GM12874 (cell line): Measurements from ENCODE around the gene SOX5.

Source experiments
- TF ChIP-seq, protein P1 (sequence below): IDR thresholded peaks from 2 replicates; pipeline ENCODE4 v1.5.1; 2011; ENCODE audit warnings: low read depth, mild to moderate bottlenecking, control low read depth, low read length, moderate library complexity; ENCODE audit not compliant: insufficient read depth

Gene SOX5

DNA sequence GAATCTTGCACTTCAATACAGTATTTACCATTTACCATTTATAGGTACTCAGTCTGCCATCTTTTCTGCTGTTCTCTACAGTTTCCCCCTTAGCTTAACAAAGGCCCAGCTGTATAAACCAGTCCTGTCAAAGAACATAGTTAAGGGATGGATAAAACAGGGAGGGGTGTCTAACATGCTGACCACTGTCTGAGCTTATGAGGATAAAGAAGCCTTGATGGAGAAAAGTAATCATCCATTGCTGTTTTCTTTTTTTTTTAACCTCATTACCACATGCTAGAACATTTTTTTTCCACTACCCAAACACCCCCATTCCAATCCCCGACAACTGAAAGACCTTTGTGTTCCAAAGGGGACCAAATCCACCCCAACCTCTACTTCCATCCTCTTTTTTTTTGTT lies 39.9 kb downstream of the SOX5 start:
- TF ChIP-seq, protein P1, sequence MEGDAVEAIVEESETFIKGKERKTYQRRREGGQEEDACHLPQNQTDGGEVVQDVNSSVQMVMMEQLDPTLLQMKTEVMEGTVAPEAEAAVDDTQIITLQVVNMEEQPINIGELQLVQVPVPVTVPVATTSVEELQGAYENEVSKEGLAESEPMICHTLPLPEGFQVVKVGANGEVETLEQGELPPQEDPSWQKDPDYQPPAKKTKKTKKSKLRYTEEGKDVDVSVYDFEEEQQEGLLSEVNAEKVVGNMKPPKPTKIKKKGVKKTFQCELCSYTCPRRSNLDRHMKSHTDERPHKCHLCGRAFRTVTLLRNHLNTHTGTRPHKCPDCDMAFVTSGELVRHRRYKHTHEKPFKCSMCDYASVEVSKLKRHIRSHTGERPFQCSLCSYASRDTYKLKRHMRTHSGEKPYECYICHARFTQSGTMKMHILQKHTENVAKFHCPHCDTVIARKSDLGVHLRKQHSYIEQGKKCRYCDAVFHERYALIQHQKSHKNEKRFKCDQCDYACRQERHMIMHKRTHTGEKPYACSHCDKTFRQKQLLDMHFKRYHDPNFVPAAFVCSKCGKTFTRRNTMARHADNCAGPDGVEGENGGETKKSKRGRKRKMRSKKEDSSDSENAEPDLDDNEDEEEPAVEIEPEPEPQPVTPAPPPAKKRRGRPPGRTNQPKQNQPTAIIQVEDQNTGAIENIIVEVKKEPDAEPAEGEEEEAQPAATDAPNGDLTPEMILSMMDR: no peak

DNA sequence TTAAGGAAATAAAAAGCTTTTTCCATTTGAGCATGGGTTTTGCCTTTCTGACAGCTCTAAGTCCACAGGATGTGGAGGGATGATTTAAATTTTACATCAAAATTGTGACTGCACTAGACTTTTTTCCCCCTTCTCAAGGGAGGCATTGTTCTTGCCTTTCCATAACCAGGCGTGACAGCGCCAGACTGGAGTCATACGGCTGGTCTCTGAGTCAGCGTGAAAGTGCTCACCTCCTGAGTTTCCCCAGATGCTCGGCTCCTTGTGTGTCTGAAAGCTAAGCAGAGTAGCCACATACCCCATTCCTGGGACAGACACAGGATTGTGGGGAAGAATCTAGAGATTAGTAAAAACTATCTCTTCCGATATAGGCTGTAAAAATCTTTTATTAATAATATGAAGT lies 43.1 kb downstream of the SOX5 start:
- TF ChIP-seq, protein P1: no peak

DNA sequence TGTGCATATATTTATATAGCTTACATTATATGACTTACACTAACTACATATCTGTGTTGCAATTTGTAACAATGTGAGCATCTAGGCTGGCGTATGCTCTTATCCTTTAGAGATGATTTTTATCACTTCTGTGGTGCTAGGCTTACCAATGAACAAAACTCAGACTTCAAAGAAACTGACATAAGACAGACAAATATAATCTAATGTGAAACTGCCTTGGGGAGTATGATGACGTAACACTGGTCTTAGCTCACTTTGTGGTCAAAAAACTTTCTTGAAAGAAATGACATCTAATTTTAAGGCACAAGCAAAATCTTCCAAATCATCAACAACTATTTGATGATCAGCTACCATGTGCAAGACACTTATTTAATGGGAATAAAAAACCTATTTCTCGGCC lies 50.0 kb downstream of the SOX5 start:
- TF ChIP-seq, protein P1: no peak

DNA sequence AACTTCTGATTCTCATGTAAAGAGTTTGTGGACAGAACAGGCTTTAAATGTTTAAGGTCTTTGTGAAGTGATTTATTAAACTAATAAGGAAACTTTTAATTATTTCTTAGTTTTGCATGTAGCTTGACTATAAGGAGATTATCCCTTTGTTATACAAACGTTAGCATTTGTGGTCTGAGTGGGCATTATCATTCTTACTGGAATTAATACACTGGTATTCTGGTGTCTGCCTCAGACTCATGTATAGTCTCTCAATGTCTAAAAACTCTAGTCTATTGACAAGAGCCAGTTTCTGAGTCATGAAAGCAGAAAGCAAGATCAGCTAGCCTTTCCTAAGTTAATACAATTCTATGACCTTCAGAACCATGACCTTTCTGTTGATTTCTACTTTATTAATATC lies 51.3 kb downstream of the SOX5 start:
- TF ChIP-seq, protein P1: no peak

DNA sequence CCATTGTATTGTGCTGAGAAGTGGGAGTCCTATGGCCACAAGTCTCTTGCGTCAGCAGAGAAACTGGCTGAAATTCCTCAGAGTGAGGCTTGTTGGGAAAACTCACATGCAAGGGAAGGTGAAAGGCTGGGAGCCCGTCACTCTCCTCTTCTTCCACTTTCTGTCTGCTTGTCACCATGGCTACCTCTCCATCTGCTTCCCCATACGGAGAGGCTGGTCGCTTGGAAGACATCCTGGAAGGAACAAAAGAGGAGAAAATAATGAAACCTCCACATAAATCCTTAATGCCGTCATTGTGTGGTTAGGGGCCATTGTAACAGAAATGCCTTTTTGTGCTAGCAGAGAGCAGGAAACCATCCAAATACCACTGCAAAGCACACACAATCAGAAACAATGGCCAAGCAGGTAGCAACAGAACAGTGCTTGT lies 53.7 kb downstream of the SOX5 start:
- TF ChIP-seq, protein P1: no peak

DNA sequence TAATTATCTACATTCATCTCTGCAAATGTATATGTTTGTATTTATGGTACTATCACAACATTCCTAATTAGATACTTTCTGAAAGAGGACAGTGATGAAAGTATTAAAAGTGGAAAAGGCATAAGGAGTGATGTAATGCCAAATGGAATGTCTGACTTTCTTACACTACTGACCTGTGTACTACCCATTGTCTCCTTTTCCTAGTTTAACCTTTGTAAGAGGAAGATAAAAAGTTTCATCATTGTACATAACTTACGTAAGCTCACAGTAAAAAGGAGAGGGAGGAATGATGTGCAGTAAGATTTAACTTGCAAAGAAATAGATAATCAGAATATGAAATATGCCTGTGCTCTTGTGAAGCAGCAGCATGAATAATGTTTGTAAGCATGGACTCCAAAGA lies 55.9 kb downstream of the SOX5 start:
- TF ChIP-seq, protein P1: no peak

DNA sequence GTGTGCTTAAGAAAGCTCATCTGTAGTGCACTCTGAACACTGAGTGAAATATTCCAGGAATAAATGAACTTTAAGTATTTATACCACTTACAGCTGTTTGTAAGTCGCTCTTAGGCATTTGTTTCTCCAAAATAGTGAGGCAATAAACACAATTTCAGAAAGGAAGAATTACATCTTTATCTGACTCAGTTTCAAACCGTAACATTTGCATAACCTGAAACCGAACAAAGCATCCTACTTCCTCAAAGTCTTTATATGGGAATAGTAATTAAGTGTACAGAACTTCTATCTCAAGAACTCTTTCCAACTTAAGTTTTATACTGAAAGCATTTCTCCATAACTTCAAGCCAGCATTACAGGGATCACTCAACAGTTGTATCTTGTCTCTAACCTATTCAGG lies 58.4 kb downstream of the SOX5 start:
- TF ChIP-seq, protein P1: no peak

DNA sequence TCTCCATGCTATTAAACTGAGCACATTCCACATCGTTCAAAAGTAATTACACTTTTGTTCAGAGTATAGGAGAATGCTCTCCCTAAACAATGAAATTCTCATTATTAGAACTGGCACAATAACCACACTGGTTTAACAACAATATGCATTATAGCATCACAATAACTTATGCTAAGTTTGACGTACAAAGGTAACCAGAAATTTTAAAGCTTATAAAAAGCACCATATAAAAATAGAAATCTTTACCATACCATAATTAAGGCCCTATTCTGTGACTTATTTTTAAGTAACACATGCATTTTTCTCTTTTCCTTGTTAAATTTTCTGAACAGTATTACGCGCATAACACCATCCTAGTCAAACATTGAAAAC lies 60.4 kb downstream of the SOX5 start:
- TF ChIP-seq, protein P1: no peak
